NCI-H2196 treated with DMSO at 0.1 percent for 48 hours (cell line): ENCODE results near the gene LCT.
"Not testable (repeated sequence)": the region's sequence is repeated elsewhere in the genome, so short reads cannot be mapped to it uniquely, and the experiment has no call there.

Experiments
- DNase-seq: peaks from one replicate; lab custom pipeline; 2025; ENCODE audit not compliant: unreplicated experiment; lab: John Stamatoyannopoulos, UW

Gene LCT

GRCh38 chr2:135798275-135798705 is 38.7 kb downstream of the LCT start:
- DNase-seq = no peak

DNA sequence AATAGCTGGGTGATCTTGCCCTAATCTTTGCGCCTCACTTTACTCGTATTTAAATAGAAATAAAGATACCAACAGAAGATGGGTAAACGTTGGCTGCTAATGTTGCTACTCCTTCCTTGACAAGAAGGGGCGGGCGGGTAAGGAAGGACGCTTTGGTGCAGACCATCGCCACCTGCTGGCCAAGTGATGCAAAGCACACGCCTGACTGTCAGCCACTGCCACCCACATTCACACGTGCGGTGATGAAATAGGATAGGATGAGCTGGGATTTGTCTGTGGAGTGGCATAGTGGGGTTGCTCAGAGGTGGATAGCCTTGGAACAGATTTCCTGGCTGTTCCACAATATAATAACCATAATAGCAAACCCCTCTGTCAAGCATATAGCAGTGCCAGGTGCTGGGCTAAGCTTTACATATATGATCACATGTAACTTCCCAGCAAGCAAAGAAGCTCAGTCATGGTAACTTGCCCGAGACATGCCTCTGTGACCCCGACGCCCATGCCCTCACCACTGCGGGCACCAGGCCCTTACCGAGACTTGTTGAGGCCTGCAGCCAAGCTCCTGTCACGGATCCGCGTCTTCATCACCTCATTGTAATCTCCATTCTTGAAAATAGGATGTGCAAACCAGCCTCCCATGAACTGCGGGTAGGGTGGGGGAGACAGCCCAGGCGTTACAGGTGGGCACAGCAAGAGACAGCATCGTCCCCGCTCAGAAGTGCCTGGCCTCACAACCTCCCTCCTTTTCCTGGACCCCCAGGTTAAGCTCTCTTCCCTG is 39.3 kb downstream of the LCT start:
- DNase-seq = peak; percentile 34

DNA sequence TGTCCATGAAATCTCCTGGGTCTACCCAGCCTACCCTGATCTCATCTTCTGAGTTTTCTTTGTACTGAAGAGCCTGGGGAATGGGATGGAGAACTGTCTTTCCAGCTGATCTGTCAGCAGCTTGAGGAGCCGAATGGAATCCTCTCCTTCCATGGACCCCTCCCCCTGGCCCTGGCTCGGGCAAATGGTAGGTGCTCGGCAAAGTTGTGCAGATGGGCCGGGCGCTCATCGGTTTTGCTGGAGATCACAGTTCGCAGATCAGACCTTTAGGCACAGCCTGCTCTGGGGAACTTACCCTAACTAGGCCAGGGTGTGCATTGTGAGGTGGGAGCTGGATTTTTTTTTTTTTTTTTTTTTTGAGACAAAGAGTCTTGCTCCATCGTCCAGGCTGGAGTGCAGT is 40.4 kb downstream of the LCT start:
- no peak for DNase-seq

DNA sequence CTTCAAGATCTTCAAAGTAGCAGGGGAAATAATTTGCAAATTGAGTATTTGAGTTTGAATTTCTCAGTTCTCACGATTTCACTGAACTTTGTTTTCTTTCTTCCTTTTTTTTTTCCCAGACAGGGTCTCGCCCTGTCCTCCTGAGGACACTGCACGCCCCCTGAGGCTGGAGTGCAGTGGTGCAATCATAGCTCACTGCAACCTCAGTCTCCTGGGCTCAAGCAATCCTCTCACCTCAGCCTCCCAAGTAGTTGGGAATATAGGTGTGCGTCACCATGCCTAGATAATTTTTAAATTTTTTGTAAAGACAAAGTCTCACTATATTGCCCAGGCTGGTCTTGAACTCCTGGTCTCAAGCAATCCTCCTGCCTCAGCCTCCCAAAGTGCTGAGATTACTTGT is 41.3 kb downstream of the LCT start:
- not testable (repeated sequence) for DNase-seq

GRCh38 chr2:135792401-135793150 is 44.4 kb downstream of the LCT start:
- no peak for DNase-seq

DNA sequence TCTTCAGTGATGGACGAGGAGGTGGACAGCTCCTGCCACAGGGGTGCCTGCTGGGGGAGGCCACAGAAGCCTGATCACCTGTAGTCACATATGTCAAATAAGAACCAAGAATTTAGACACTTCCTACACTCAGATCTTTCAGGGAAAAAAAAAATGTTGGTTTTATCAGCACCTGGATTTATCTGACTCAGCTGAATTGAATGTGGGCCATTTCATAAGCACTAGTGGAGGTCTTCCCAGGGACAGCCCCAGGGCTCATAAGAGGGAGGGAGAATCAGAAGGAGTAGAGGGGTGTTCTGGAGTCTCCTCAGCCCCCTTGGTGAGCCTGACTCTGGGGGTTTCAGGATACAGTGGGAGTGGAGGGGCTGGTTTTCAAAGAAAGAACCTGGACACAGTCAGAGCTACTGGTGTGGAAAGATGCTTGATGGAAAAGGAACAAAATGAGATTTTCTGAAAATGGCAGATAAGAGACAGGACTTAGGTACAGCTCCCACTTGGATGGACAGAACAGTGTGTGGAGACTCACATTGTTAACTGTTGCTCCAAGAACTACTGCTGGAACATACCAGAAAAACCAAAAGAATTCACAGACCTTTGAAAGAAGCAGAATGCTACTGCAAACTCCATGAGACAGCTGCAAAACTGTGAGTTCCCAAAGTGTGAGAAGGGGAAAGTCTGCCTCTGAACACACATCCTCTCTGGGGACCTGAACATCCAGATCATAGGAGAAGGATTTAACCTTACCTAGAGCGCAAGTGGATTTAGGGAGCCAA is 45.4 kb downstream of the LCT start:
- no peak for DNase-seq

DNA sequence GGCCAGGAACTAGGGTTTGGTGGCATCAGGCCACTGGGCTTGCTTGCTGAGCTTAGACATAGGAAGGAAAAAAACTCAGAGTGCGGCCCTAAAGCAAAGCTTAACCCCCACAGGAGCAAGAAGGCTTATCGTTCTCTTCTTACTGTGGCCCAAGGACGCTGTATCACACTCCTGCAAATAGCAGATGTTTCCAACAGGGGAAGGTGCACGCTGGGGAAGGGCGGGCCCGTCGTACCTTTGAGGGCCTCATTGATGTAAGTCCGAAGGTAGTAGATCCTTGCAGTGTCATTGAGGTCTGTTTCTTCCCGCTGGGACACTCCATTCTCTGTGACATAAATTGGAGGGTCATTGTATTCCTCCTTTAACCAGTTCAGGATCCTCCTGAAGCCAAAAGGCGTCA is 46.6 kb downstream of the LCT start:
- no peak for DNase-seq

DNA sequence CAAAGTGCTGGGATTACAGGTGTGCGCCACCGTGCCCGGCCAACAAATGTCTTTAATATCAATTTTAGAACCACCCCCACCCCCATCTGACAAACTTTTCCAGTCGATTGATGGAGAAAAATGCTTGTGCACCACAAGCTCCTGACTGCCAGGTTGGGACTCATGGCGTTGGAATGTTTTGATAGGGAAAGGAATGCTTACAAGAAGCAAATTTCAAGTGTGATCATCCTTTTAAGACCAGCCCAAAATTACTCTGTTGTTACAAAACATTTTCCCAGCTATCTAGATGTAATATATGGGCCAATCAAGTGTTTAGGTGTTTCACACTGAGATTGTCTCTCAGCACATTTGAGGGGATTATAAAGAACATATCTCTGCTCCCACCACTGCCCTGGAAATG is 50.2 kb downstream of the LCT start:
- DNase-seq = no peak

- DNase-seq = no peak
These were observed 52.0 kb downstream of the LCT start for GRCh38 chr2:135785032-135785431.

GRCh38 chr2:135783439-135783838 is 53.5 kb downstream of the LCT start:
- DNase-seq = no peak

- DNase-seq = no peak
These were observed 54.8 kb downstream of the LCT start for GRCh38 chr2:135782231-135782630.

- DNase-seq = no peak
These were observed 60.6 kb downstream of the LCT start for GRCh38 chr2:135776367-135776766.

DNA sequence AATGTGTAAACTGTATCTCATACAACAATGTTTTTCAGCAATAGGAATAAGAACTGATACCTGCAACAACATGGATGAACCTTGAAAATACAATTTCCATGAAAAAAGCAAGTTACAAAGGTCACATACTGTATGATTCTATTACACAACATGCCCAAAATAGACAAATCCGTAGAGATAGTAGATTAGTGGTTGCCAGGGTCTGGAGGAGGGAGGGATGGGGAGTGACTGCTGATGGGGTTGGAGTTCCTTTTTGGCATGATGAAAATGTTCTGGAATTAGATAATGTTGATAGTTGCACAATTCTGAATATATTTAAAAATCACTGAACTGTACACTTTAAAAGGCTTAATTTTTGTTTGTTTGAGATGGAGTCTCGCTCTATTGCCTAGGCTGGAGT is 61.6 kb downstream of the LCT start:
- no peak for DNase-seq

- DNase-seq = no peak
These were observed 63.1 kb downstream of the LCT start for GRCh38 chr2:135773917-135774316.

DNA sequence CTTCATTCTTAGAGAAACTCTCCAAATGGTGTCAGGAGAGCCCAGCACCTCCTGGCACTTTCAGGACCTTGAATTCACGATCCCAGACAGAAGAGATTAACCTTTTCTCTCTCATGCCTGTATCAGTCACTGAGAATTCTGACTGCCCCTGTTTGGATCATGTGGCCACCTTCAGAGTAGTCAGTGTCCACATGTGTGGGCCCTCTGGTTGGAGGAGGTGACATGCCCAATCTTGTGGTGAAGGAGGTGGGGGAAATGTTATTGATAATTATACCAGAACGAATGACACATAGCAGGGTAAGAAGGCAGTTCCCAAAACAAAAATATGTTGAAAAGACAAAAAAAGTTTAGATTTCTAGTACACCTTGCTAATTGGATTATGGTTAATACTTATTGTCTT is 63.7 kb downstream of the LCT start:
- no peak for DNase-seq

DNA sequence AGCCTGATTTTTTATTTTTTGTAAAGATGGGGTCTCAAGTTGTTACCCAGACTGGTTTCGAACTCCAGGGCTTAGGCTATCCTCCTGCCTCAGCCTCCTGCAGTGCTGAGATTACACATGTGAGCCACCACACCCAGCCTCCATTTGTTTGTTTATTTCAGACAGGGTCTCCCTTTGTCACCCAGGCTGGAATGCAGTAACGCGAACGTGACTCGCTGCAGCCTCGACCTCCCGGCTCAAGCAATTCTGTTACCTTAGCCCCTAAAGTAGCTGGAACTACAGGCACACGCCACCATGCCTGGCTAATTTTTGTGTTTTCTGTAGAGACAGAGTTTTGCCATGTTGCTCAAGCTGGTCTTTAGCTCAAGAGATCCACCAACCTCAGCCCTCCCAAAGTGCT is 68.1 kb downstream of the LCT start:
- DNase-seq = no peak

GRCh38 chr2:135762530-135762929 is 74.5 kb downstream of the LCT start:
- DNase-seq = no peak

- DNase-seq = no peak
These were observed 75.0 kb downstream of the LCT start for GRCh38 chr2:135762022-135762421.

DNA sequence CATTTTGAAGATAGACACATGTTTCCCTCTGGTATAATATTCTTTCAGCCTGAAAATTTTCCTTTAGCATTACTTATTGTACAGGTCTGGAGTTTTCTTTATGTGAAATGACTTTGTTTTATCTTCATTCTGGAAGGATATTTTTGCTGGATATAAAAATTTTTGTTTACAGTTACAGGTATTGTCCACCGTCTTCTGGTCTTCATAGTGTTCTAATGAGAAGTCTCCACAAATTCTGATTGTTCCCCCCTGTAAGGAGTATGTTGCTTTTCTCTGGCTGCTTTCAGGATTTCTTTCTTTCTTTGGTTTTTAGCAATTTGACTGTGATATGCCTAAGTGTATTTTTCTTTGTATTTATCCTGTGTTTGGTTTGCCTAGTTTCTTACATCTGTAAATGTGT is 80.3 kb downstream of the LCT start:
- DNase-seq = no peak

- DNase-seq = no peak
These were observed 81.4 kb downstream of the LCT start for GRCh38 chr2:135755573-135755972.

DNA sequence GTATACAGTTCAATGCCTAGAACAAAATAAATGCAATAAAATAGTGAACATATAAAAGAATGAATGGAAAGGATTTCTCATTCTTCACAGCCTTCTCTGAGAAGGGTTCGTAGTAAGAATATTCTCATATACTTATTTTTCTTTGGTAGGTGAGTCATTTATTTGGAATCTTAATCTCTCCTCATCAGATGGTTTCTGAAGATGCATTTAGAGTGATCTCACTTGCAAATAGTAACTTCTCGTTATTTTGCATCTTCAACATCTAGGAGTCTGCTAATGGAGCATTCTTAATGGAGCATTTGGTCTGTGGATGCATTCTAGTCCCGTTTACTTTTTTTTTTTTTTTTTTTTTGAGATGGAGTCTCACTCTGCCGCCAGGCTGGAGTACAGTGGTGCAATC is 91.4 kb downstream of the LCT start:
- DNase-seq = no peak
